Naive thymus-derived CD4-positive, alpha-beta T cell (primary cell): ENCODE data around the gene TMEM42. TPM values are rescaled to one million over a fixed set of nuclear protein-coding genes. Genes with fewer than 3 reads are reported as not detected.

Source experiments
- ATAC-seq: fragments of 150-1000 bp; cut with Tn5 transposase; 2 replicates; pipeline ENCODE4 v1.10.0; 2021; ENCODE audit warnings: mild to moderate bottlenecking, moderate library complexity
- CTCF ChIA-PET: fragments of 350-600 bp; sonication (Branson Sonifier 250); formaldehyde crosslinking; loops from one replicate; lab custom pipeline; 2021; ENCODE audit warnings: antibody characterized with exemption; lab: Charles Lee
- POLR2A ChIA-PET: fragments of 350-600 bp; sonication (Branson Sonifier 250); formaldehyde crosslinking; loops from one replicate; lab custom pipeline; 2021; ENCODE audit warnings: antibody characterized with exemption, inconsistent platforms; lab: Charles Lee
- DNase-seq, 9 donors: peaks; one replicate each; pipeline versions ENCODE4 v3.0.0 to v3.0.0-alpha.2; 2020 to 2022; ENCODE audit warnings: mixed read lengths in 1 of 9
- H3K27ac ChIP-seq: one replicate; pipeline ENCODE4 v1.7.0; 2013; ENCODE audit warnings: mild to moderate bottlenecking, low read depth, low read length, moderate library complexity
- H3K27me3 ChIP-seq, 2 donors: one replicate each; pipeline ENCODE4 v1.7.0; 2013; ENCODE audit warnings: low read length in 2 of 2, mild to moderate bottlenecking in 2 of 2, moderate library complexity in 2 of 2; ENCODE audit not compliant: control insufficient read depth in 2 of 2, insufficient read depth in 2 of 2
- H3K36me3 ChIP-seq, 3 experiments: 1 replicate in 2 of 3; 2 replicates in 1 of 3; pipeline ENCODE4 v1.7.0; 2013; ENCODE audit warnings: low read length in 3 of 3, mild to moderate bottlenecking in 3 of 3, moderate library complexity in 1 of 3; ENCODE audit not compliant: insufficient read depth in 3 of 3, control insufficient read depth in 2 of 3
- H3K4me1 ChIP-seq, 2 donors: one replicate each; pipeline ENCODE4 v1.7.0; 2013; ENCODE audit warnings: low read length in 2 of 2, mild to moderate bottlenecking in 2 of 2, moderate library complexity in 1 of 2; ENCODE audit not compliant: control insufficient read depth in 2 of 2, insufficient read depth in 2 of 2
- H3K4me3 ChIP-seq: 2 replicates; pipeline ENCODE4 v1.7.0; 2013; ENCODE audit warnings: mild to moderate bottlenecking, low read length
- H3K9me3 ChIP-seq, 3 experiments: 1 replicate in 2 of 3; 2 replicates in 1 of 3; pipeline ENCODE4 v1.7.0; 2013; ENCODE audit warnings: low read length in 3 of 3; ENCODE audit not compliant: control insufficient read depth in 2 of 3
- H3K27ac Mint-ChIP-seq, 9 donors: one replicate each; pipeline ENCODE4 v1.8.0; 2020 to 2022; ENCODE audit warnings: mixed read lengths in 9 of 9, mild to moderate bottlenecking in 8 of 9, moderate library complexity in 5 of 9, inconsistent platforms in 2 of 9
- H3K27me3 Mint-ChIP-seq, 5 donors: one replicate each; pipeline ENCODE4 v1.8.0; 2021 to 2022; ENCODE audit warnings: mixed read lengths in 5 of 5, mild to moderate bottlenecking in 1 of 5
- H3K36me3 Mint-ChIP-seq, 5 donors: one replicate each; pipeline ENCODE4 v1.8.0; 2020 to 2022; ENCODE audit warnings: mixed read lengths in 5 of 5, mild to moderate bottlenecking in 3 of 5, inconsistent platforms in 1 of 5
- H3K4me1 Mint-ChIP-seq, 7 donors: one replicate each; pipeline ENCODE4 v1.8.0; 2020 to 2022; ENCODE audit warnings: mixed read lengths in 7 of 7, mild to moderate bottlenecking in 3 of 7, inconsistent platforms in 1 of 7
- H3K4me3 Mint-ChIP-seq, 10 donors: one replicate each; pipeline ENCODE4 v1.8.0; 2020 to 2022; ENCODE audit warnings: mild to moderate bottlenecking in 10 of 10, mixed read lengths in 10 of 10, moderate library complexity in 6 of 10, inconsistent platforms in 2 of 10
- H3K9me3 Mint-ChIP-seq, 11 donors: one replicate each; pipeline ENCODE4 v1.8.0; 2020 to 2022; ENCODE audit warnings: mixed read lengths in 11 of 11, mild to moderate bottlenecking in 4 of 11, inconsistent platforms in 1 of 11, moderate library complexity in 1 of 11
- intact Hi-C, 2 donors: fragments of 100-400 bp; cut with micrococcal nuclease; formaldehyde crosslinking; loops; one replicate each; pipeline ENCODE4 v1.15.1; 2023
- polyA plus RNA-seq, 2 donors: library from polyadenylated mRNA; unstranded; fragments of 300-500 nt; fragmentation: Illumina TruSeq; gene quantifications; one replicate each; pipeline ENCODE4 v1.2.3, GENCODE V29; 2021
- total RNA-seq, 6 experiments: library from RNA in 5 of 6; stranded (reverse) in 5 of 6; gene quantifications; 1 replicate in 5 of 6; 2 replicates in 1 of 6; pipeline ENCODE4 v1.2.3 and lab custom pipeline; 2021 to 2026

TMEM42 gene
- total and polyA plus RNA-seq, 7 experiments from 2014 or later: 12.1 to 74.5 (median 24.6) TPM

GRCh38 chr3:44903751-44904150 lies 42.0 kb downstream of the TMEM42 start:
- ATAC-seq (no peak), DNase-seq (no peak)
- Histone ChIP-seq H3K4me3 (no peak overlapping the region), H3K9me3 (peaks cover 0 to under 1% (median 0%) of the 10 kb centered on the region in 3 experiments), H3K27me3 (no peaks in the 10 kb centered on the region), H3K4me1 (no peaks in the 10 kb centered on the region), H3K27ac (no peak overlapping the region), H3K36me3 (no peaks in the 10 kb centered on the region)
- no peak overlapping the region for H3K4me3 Mint-ChIP-seq
- peaks cover 0 to 43% (median 17%) of the 10 kb centered on the region in 5 donors for H3K27me3 Mint-ChIP-seq
- peaks cover 0 to 15% (median 4%) of the 10 kb centered on the region in 11 donors for H3K9me3 Mint-ChIP-seq
- H3K4me1 Mint-ChIP-seq: peaks cover 0 to 6% (median 0%) of the 10 kb centered on the region in 7 donors
- ChIA-PET POLR2A (no interaction called here), CTCF (no interaction called here)
- intact Hi-C loops: no loop called here
- H3K27ac Mint-ChIP-seq: no peak overlapping the region
- peaks cover 0 to 4% (median 0%) of the 10 kb centered on the region in 5 donors for H3K36me3 Mint-ChIP-seq

- ChIA-PET CTCF (no interaction called here), POLR2A (no interaction called here)
- DNase-seq (no peak), ATAC-seq (no peak)
- Mint-ChIP-seq H3K4me3 (no peak overlapping the region), H3K4me1 (peaks cover 0 to 1% (median 0%) of the 10 kb centered on the region in 7 donors), H3K27me3 (peaks cover 9 to 44% (median 32%) of the 10 kb centered on the region in 5 donors), H3K27ac (no peak overlapping the region), H3K36me3 (peaks cover 0 to 4% (median 0%) of the 10 kb centered on the region in 5 donors), H3K9me3 (peaks cover 0 to 30% (median 3%) of the 10 kb centered on the region in 11 donors)
- Histone ChIP-seq H3K4me1 (no peaks in the 10 kb centered on the region), H3K9me3 (peaks cover 0 to 9% (median 0%) of the 10 kb centered on the region in 3 experiments), H3K4me3 (no peak overlapping the region), H3K27ac (no peak overlapping the region), H3K36me3 (no peaks in the 10 kb centered on the region), H3K27me3 (no peaks in the 10 kb centered on the region)
- intact Hi-C loops: no loop called here
Observed at GRCh38 chr3:44905446-44906157, 43.9 kb downstream of the TMEM42 start.

- Histone ChIP-seq H3K36me3 (no peaks in the 10 kb centered on the region), H3K27ac (no peak overlapping the region), H3K27me3 (no peaks in the 10 kb centered on the region), H3K9me3 (peaks cover 0 to 9% (median 0%) of the 10 kb centered on the region in 3 experiments), H3K4me3 (no peak overlapping the region), H3K4me1 (no peaks in the 10 kb centered on the region)
- no peak for ATAC-seq
- ChIA-PET POLR2A (no interaction called here), CTCF (no interaction called here)
- no peak overlapping the region for H3K4me3 Mint-ChIP-seq
- no peak overlapping the region for H3K27ac Mint-ChIP-seq
- H3K36me3 Mint-ChIP-seq: peaks cover 0 to 4% (median 0%) of the 10 kb centered on the region in 5 donors
- intact Hi-C loops: no loop called here
- DNase-seq: no peak
- H3K9me3 Mint-ChIP-seq: peaks cover 0 to 41% (median 5%) of the 10 kb centered on the region in 11 donors
- H3K27me3 Mint-ChIP-seq: peaks cover 14 to 37% (median 33%) of the 10 kb centered on the region in 5 donors
- H3K4me1 Mint-ChIP-seq: no peaks in the 10 kb centered on the region
Observed at GRCh38 chr3:44906997-44907396, 45.3 kb downstream of the TMEM42 start.

GRCh38 chr3:44907612-44908011 lies 45.9 kb downstream of the TMEM42 start:
- CTCF ChIA-PET: interaction anchor here (0.6 to 0.7 kb wide), 2 partner anchors 304 to 452 kb away, joined by 3 read pairs; no protein-coding TSS in a partner anchor
- H3K4me3 Mint-ChIP-seq: no peak overlapping the region

GRCh38 chr3:44909063-44909462 lies 47.4 kb downstream of the TMEM42 start:
- Mint-ChIP-seq H3K27ac (no peak overlapping the region), H3K4me3 (no peak overlapping the region), H3K4me1 (peaks cover 0 to 1% (median 0%) of the 10 kb centered on the region in 7 donors), H3K9me3 (peaks cover 0 to 41% (median 5%) of the 10 kb centered on the region in 11 donors), H3K27me3 (peaks cover 14 to 37% (median 32%) of the 10 kb centered on the region in 5 donors), H3K36me3 (peaks cover 0 to 4% (median 0%) of the 10 kb centered on the region in 5 donors)
- POLR2A ChIA-PET: no interaction called here
- H3K4me3 ChIP-seq: no peak overlapping the region
- no peaks in the 10 kb centered on the region for H3K36me3 ChIP-seq
- no peaks in the 10 kb centered on the region for H3K27me3 ChIP-seq
- no peak overlapping the region for H3K27ac ChIP-seq
- peaks cover 0 to 9% (median 0%) of the 10 kb centered on the region in 3 experiments for H3K9me3 ChIP-seq
- DNase-seq: no peak
- H3K4me1 ChIP-seq: no peaks in the 10 kb centered on the region
- CTCF ChIA-PET: interaction anchor here (0.6 to 1.4 kb wide), 2 partner anchors 377 to 383 kb away, joined by 3 read pairs; no protein-coding TSS in a partner anchor
- ATAC-seq: no peak
- intact Hi-C loops: no loop called here

More at GRCh38 chr3:44907612-44908011, 45.9 kb downstream of the TMEM42 start:
- Mint-ChIP-seq H3K36me3 (peaks cover 0 to 4% (median 0%) of the 10 kb centered on the region in 5 donors), H3K27ac (no peak overlapping the region), H3K9me3 (peaks cover 0 to 41% (median 5%) of the 10 kb centered on the region in 11 donors), H3K27me3 (peaks cover 14 to 37% (median 32%) of the 10 kb centered on the region in 5 donors), H3K4me1 (no peaks in the 10 kb centered on the region)
- Histone ChIP-seq H3K4me3 (no peak overlapping the region), H3K4me1 (no peaks in the 10 kb centered on the region), H3K27me3 (no peaks in the 10 kb centered on the region), H3K27ac (no peak overlapping the region), H3K36me3 (no peaks in the 10 kb centered on the region), H3K9me3 (peaks cover 0 to 9% (median 0%) of the 10 kb centered on the region in 3 experiments)
- ATAC-seq: no peak
- POLR2A ChIA-PET: no interaction called here
- DNase-seq: no peak
- intact Hi-C loops: no loop called here

GRCh38 chr3:44910693-44911092 lies 49.0 kb downstream of the TMEM42 start:
- Mint-ChIP-seq H3K4me3 (no peak overlapping the region), H3K27me3 (peaks cover 14 to 37% (median 32%) of the 10 kb centered on the region in 5 donors), H3K4me1 (peaks cover 0 to 4% (median 0%) of the 10 kb centered on the region in 7 donors), H3K27ac (no peak overlapping the region), H3K9me3 (peaks cover 0 to 41% (median 5%) of the 10 kb centered on the region in 11 donors), H3K36me3 (peaks cover 0 to 4% (median 0%) of the 10 kb centered on the region in 5 donors)
- ChIA-PET POLR2A (no interaction called here), CTCF (no interaction called here)
- intact Hi-C loops: loop anchor here in 1 of 2 donors (5.0 kb wide), 1 partner anchor 1368 kb away; no protein-coding TSS in a partner anchor
- DNase-seq: no peak
- Histone ChIP-seq H3K27me3 (no peaks in the 10 kb centered on the region), H3K36me3 (no peaks in the 10 kb centered on the region), H3K4me1 (no peaks in the 10 kb centered on the region), H3K4me3 (no peak overlapping the region), H3K27ac (no peak overlapping the region), H3K9me3 (peaks cover 0 to 9% (median 0%) of the 10 kb centered on the region in 3 experiments)
- ATAC-seq: no peak
